Renal cortical epithelial cell (primary cell): ENCODE data around the gene DRAXIN. TPM values are rescaled to one million over a fixed set of nuclear protein-coding genes. Genes with fewer than 3 reads are reported as not detected.

Experiments
- DNase-seq: peaks from one replicate; pipeline ENCODE4 v3.0.0-alpha.2; 2011; ENCODE audit warnings: low read depth
- total RNA-seq: library from RNA; depleted of rRNA; stranded (reverse); fragments of >200 nt; gene quantifications from 2 replicates; pipeline ENCODE4 v1.2.3, GENCODE V29; 2014

Gene DRAXIN, protein sequence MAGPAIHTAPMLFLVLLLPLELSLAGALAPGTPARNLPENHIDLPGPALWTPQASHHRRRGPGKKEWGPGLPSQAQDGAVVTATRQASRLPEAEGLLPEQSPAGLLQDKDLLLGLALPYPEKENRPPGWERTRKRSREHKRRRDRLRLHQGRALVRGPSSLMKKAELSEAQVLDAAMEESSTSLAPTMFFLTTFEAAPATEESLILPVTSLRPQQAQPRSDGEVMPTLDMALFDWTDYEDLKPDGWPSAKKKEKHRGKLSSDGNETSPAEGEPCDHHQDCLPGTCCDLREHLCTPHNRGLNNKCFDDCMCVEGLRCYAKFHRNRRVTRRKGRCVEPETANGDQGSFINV
- under 0.01 and 0.05 TPM in 2 replicates for total RNA-seq

DNA sequence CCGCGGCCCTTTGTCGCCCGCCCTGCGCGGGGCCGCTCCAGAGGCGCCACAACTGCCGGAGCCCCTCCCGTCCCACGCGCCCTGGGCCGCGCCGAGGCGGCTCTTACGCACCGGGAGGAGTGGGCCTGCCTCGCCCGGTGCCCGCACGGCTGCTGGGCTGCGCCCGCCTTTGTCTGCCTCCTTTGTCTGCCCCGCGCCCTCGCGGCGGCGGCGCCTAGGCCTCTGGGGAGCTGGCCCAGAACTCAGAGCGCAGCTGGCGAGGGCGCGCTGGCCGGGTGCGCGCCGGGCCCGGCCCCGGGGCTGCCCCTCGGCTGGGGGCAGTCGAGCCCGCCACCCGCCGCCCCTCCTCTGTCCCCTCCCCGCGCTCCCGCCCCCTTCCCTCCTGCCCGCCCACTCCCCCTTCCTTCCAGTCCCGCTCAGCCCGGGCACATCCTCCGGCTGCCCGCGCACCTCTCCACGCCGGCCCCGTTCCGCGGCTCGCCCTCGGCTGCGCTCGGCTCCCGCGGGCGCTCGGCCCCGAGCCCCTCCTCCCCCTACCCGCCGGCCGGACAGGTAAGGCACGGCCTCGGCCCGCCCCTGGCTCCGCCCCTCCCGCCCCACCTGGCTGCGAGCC, at the start of gene DRAXIN:
Gene DRAXIN (plus strand): TSS at position 409 of the 613 bp plus-strand sequence. CDS start 14,549 bp downstream, outside the sequence.
- no peak for DNase-seq

DNA sequence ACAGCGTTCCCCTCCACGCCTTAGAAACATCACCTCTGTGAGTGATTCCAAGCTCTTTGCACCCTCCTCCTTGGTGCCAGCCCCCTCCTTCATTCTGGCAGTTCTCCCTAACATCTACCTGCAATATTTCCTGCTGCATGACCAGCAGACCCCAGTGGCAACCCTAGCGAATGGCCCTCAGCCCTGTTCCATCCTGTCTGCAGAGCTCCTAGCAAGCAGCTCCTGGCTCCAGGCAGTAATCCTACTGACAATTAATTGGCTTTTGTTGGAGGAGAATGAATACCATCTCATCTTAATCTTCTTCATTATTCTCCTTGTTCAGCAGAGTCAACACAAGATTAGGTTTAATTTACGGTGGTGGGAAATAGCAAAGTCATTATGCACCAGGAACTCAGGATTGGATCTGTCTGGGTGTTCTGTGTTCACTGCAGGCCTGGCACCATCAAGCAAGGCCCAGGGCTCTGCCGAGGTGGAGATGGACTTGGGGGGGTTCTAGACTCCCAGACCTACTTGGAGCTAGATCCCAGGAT, 49.7 kb upstream of the DRAXIN start:
- no peak for DNase-seq

DNA sequence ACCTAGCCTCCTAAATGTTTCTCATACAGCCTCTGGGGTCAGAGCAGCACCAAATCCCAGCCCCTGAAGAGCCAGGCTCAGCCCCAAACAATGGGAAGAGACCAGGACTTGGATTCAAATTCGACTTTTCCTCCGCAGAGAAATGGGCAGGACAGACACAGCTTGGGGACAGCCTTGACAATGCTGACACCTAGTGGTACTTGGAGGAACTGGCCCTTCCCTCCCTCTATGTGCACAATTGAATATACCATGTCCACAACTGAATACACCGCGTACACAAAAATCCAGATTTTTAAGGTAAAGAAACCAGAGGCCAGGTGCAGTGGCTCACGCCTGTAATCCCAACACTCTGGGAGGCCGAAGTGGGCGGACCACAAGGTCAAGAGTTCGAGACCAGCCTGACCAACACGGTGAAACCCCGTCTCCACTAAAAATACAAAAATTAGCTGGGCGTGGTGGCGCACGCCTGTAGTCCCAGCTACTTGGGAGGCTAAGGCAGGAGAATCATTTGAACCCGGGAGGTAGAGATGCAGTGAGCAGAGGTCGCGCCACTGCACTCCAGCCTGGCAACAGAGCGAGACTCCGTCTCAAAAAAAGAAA, 49.0 kb upstream of the DRAXIN start:
- peak; percentile 41 for DNase-seq

DNA sequence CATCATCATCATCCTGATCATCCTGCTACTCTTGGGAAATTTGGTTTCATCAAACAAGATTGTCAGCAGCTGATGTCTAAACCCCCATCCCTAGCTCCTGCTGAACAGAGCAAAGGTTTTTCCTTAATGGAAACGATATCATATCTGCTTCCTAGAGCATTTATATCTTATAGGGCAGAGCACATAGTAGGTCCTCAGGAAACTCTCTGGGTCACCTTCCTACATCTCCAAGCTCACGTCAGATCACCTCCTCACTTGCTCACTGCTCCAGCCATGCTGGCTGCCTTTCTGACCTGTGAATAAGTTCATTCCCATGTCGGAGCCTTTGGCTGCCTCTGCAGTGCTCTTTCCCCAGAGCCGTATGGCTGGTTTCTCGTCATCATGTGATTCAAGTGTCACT, 47.7 kb upstream of the DRAXIN start:
- no peak for DNase-seq

DNA sequence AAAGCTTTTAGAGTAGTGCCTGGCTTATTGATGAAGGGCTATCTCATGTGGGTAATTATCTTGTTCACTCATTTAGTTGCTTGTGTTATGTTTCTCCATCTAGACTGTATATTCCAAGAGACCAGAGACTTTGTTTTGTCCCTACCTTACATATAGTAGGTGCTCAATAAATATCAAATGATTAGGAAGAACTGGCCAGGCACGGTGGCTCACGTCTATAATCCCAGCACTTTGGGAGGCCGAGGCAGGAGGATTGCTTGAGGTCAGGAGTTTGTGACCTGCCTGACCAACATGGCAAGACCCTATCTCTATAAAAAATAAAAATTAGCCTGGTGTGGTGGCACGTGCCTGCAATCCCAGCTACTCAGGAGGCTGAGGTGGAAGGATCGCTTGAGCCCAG, 46.2 kb upstream of the DRAXIN start:
- no peak for DNase-seq

DNA sequence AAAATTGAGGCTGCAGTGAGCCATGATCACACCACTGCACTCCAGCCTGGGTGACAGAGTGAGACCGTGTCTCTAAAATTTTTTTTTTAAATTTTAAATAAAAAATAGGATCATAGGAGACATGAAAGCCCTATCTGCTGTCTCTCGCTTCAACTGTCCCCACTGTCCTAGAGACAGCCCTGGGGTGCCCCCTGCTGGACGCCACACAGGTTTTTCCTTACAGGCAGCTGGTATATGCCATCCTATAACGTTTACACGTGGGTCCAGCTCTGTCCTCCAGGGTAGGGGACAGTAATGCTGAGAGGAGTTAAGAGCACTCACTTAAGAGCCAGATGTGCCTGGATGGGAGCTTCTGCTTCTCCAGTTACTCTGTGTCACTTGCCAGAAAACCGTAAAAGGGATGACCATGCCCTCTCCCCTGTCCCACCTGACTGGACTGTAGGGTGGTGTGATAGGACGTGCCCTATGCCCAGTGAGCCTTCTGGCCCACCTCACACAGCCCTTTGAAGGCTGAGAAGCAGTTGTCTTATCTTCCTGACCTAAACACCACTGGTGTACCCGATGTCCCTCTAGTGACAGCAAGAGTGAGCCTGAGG, 45.7 kb upstream of the DRAXIN start:
- DNase-seq: peak; percentile 43

DNA sequence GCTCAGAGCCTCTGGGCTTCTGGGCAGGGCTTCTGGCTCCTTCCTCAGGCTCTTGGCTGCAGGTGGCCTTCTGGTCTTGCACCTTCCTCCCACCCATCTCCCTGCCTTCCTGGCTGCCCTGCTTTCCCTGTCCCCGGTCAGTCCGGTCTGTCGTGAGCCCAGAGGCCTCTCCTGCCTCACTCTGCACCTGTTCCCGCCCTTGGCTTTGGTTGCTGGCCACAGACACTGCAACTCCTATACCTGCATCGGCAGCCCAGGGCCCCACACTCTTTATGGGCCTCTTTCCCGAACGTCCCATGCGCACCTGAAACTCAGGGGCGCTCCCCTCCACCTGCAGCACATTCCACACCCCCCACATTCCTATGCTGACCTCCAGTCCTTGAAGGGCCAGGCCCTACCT, 45.2 kb upstream of the DRAXIN start:
- no peak for DNase-seq

DNA sequence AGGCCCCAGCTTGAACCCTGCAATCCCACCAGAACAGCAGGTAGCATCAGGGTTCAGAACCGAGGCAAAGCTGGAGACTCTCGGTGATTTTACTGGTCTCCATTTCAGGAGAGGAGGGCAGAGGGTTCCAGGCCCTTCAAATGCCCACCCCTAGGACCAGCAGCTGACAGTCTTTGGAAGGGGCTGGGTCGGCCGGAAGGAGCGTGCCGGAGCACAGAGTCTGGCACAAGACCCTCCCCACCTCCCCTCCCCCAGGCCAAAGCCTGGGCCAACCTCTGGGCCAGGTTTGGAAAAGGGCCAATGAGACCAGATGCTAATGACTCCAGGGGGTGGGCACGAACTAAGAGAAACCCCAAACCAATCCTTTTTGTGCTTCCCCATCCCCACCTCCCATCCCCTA, 44.2 kb upstream of the DRAXIN start:
- DNase-seq: no peak

DNA sequence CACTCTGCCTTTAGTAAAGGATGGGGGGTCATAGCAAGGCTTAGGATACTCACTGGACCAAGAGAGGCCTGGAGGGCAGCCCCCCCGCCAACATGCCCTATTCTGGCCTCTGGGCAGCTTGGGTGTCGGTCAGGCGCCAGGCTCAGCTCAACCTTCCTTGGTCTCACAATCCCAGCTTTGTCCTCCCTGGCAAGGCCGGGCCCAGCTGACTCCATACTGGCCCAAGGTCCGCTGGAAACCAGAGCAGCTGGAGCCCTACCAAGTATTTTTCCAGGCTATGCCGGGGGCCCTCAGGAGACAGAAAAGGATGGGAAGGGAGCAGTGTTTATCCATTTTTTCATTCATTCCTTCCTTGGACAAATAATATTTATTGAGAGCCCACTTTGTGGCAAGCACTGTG, 43.5 kb upstream of the DRAXIN start:
- DNase-seq: no peak

DNA sequence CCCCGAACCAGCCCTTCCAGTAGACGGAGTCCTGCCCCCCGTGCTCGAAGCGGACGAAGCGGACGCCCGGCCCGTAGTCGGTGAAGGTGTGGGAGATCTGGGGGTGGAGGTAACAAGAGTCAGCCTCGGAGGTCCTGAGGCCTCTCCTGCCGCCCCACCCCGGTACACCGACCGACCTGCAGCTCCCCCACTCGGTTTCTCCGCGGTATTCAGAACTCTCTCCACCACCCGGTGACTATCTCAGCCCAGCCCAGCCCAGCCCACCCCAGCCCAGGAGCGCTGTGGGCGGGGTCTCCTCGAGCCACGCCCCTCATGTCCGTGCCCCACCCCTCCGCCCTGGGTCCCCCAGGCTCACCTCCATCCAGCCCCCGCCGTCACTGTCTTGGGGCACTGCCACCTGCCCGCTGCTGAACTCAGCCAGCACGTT, 42.8 kb upstream of the DRAXIN start:
- no peak for DNase-seq

DNA sequence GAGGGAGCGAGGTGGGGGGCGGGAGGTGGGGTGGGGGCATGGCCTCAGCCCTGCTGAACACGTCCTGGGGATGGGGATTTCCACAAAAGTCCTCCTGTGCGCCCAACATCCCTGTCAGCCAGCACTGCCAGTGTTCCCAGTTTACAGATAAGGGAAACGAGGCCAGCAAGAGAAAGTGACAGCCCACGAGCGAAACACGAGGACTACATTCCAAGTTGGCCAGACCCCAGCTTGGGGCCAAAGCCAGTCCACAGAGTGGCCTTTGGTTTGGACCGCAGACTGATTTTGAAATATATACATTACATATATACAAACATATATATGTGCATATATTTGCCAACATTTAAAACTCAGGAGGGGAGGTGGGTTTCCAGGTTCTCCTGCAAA, 42.3 kb upstream of the DRAXIN start:
- DNase-seq: no peak

DNA sequence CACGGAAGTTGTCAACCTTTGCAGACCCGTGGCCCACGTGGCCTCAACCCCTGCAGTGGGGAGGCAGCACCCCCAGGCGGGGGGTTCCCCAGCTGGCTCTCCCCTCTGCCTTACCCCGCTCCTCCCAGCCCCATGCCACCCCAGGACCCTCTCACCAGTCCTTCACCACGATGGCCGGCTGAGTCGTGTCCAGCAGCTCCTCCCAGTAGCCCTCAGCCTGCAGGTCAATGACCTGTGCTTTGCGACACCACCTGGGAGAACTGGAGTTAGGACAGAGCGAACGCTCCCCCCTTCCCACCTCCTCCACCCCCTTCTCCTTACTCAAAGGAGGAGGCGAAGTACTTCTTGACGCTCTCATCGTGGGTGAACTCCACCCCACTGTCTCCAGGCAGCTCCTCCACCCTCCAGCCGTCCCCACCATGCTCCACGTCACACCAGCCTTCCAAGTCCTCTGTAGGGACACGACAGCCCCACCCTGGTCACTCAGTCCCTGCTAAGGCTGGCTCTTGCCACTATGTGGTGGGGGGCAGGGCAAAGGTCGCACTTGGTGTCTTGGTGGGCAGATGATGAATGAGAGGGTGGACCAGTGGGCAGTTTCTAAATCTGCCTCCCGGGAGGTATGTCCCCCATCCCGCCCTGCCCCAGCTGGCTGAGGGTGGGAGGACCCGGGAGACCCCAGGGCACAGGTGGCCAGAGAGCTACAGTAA, 41.7 kb upstream of the DRAXIN start:
- no peak for DNase-seq

DNA sequence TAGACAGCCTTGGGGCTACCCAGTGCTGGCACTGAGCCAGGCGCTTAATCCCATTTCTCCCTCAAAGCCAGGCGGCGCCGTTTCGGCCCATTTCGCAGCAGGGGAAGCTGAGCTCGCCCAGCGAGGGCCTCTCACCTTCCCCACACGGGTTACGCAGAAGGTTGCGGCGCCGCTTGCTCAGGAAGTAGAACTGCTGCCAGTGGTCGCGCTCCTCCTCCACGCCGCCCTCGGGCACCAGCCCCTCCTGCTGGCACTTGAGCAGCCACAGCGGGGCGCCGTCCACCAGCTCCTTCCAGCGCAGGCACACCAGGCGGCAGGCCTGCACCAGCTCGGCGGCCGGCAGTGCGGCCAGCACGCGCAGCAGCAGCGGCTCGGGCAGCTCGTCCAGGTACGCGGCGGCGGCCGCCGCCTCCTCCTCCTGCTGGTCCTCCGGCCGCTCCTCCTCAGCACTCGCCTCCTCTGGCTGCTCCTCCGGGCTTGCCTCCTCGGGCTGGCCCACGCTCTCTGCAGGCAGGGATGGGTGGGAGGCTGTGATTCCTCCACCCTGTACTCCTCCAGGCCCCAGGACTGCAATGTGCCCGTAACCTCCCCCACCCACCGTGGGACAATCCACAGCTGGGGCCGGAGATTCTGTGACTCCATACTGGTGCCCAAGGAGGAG, 41.0 kb upstream of the DRAXIN start:
- DNase-seq: peak; percentile 50

DNA sequence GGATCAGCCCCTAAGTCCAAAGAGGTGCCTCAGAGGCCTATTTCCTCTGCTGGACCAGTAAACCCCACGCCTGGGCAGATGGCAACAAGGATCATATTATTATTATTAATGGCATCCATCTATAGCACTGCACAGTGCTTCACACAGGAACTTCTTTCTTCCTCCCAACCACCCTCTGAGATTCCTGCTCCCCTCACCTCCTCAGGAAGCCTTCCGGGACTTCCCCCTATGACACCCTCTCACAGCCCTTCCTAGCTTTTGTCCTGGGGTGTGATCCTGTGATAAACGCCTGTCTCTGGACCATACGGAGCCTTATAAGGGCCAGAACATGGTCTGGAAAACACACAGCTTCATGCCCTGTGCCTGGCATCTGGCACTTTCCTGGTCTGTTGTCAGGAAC, 40.5 kb upstream of the DRAXIN start:
- no peak for DNase-seq

DNA sequence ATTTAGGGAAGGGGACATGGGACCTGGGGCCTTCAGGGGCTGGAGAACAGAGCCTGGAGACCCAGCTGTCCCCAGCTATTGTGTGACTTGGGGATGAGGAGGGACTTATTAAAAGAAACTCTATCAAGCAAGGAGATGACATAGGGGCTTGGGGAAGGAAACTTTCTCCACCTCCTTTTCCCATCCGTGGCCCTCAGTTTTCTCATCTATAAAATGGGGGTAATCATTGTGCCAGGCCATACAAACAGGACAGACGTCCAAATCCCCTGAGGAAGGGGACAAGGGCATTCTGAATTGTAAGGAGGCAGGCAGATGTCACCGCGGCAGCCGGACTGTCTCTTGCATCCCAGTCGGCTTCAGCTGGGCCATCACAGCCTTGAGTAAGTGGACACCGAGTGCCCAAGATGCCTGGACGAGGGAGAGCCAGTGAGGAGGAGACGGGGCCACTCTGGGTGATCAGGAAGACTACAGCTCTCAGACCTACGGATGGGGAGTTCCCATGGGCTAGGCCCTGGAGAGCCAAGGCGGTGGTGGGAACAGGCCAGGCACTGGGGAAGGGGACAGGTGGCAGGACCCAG, 39.2 kb upstream of the DRAXIN start:
- DNase-seq: no peak

DNA sequence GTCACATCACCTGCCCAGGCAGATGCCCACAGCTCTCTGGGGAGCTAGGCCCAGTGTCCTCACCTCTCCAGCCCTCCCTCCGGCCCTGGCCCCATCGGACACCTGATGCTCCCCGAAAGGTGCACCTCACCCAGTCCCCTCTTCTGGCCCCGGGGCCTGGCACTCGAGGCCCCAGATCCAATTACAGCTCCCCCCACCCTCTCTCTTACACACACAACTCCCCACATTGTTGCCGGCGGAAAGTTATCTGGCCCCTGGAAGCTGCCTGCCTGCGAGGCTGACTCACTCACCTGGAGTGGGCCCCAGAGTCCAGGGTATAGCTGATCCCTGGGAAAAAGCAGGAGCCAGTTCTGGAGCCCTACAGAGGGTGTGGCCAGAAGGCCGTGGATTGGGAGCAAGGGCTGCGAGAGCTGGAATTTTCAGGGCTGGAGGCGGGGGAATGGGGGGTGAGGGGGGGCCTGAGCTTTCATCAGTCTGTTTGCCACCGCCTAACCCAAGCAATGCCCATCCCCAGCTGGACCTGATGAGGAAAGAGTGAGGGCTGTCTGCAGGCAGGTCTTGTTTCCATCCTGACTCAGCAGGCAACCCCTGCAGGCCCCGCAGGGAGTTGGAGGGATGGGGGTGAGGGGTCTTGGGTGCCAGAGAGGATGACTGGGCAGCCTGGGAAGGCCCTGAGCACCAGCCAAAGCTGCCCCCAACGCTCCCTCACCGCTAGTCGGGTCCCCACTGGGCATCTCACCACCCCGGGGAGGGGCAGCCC, 38.2 kb upstream of the DRAXIN start:
- DNase-seq: peak; percentile 33

DNA sequence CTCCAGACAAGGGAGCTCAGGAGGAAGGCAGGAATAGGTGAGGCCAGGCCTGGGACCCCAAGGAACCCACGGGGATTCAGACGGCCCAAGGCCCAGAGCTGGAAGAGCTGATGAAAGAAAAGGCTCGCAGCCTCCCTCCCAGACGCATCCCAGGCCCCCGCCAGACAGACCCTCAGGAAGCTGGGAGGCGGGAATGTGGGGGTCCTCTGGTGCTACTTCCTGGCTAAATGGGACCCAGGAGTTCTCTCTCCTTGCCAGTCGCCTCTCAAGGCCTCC, 37.7 kb upstream of the DRAXIN start:
- no peak for DNase-seq

DNA sequence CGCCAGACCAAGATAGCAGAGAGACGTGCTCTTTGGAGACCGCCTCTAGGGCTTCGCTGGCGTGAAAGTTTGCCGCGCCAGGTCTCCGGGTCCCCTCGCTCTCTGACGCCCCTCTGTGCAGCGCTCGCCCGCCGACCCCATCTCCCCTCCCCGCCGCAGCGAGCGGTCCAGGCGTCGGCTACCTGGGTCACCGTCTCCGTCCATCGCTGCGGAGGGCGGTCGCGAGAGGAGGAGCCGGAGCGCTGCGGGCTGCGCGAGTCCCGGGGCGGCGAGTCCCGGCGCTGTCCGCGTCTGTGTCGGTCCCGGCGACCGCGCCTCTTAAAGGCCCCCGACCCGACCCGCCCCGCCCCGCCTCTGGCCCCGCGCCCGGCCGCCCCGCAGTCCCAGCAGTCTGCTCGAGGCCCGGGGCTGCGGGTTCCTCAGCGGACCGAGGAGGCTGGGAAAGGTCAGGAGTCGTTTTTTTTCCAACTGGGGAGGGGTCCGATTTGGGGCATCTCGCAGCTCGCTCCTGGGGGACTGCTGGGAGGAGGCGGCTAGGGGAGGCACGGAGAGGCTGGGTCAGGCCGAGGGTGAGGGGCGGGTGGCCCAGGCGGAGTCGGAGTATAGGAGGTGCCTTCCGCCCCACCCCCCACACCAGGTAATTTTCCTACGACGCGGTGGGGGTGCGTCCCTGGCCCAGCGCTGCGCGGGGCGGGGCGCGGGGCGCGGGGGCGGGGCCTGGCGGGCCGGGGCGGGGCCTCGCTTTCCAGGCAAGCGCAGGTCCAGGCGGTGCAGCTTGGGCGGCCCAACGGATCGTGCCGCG, 37.2 kb upstream of the DRAXIN start, which contains the start of the genes FBXO2 and FBXO44:
Gene FBXO2 (minus strand): TSS at position 293 of the 802 bp plus-strand sequence. CDS start 89 bp downstream, at position 204.
Gene FBXO44 (plus strand): TSS at position 741 of the 802 bp plus-strand sequence. CDS start 959 bp downstream, outside the sequence.
- DNase-seq: no peak
